OCI-LY1 (cell line): ENCODE results near the gene USP34.

Experiments used
- CTCF ChIP-seq: fragments of 200-600 bp; sonication (generic), shearing (Covaris generic); IDR thresholded peaks from 2 replicates; pipeline ENCODE4 v1.5.1; 2017; ENCODE audit warnings: mild to moderate bottlenecking, antibody characterized with exemption, low read length, moderate library complexity, mixed read lengths
- EZH2 ChIP-seq: fragments of 200-600 bp; sonication (generic), shearing (Covaris generic); IDR thresholded peaks from 2 replicates; pipeline ENCODE4 v1.8.0; 2017; ENCODE audit warnings: borderline replicate concordance, mixed run types, mild to moderate bottlenecking, antibody characterized with exemption, low read length, moderate library complexity, mixed read lengths

DNA sequence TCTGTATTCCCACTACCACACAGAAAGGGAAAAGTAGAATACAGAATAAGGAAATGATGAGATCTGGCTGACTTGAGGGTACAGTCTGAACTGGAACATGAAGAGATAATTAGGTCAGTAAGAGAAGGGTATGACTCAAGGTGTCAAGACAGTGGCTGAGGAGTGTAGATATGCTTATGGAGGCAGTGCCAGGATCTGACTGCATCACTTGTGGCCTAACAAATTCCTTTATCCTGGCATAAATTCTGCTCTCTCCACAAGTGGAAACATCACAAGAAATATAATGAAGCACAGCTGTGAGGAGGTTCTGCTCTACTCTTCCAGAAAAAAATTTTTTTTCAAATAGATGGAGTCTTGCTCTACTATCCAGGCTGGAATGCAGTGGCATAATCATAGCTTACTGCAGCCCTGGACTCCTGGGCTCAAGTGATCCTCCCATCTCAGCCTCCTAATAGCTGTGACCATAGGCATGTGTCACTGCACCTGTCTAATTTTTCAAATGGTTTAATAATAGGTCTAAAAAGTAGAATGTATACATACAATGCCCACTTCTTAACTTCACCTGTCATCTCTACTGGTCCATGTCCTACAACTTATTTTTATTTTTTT lies 223.6 kb downstream of the USP34 start:
- TF ChIP-seq CTCF = no peak
- no peak for TF ChIP-seq EZH2
